BLaER1 treated with 17β-estradiol and CSF1 and Interleukin-3, amounts not matched to agents 10 nM and 100 nM (cell line): ENCODE measurements around the gene PRKCA.

ENCODE experiments used
- H3K27ac ChIP-seq, 11 experiments: shearing (Covaris generic); formaldehyde crosslinking; 2 replicates each; pipeline ENCODE4 v1.8.1; 2022
- H3K27me3 ChIP-seq, 11 experiments: shearing (Covaris generic); formaldehyde crosslinking; 2 replicates each; pipeline ENCODE4 v1.8.1; 2022
- H3K36me3 ChIP-seq, 11 experiments: shearing (Covaris generic); formaldehyde crosslinking; 2 replicates each; pipeline ENCODE4 v1.8.1; 2022
- H3K4me1 ChIP-seq, 10 experiments: shearing (Covaris generic); formaldehyde crosslinking; 2 replicates each; pipeline ENCODE4 v1.8.1; 2022
- H3K4me2 ChIP-seq, 11 experiments: shearing (Covaris generic); formaldehyde crosslinking; 2 replicates each; pipeline ENCODE4 v1.8.1; 2022
- H3K4me3 ChIP-seq, 10 experiments: shearing (Covaris generic); formaldehyde crosslinking; 2 replicates each; pipeline ENCODE4 v1.8.1; 2022
- H3K9ac ChIP-seq, 11 experiments: shearing (Covaris generic); formaldehyde crosslinking; 2 replicates each; pipeline ENCODE4 v1.8.1; 2022
- H3K9me3 ChIP-seq, 11 experiments: shearing (Covaris generic); formaldehyde crosslinking; replicated peaks in 1 of 11; 2 replicates each; pipeline ENCODE4 v1.8.1; 2022
- H4K20me1 ChIP-seq, 11 experiments: shearing (Covaris generic); formaldehyde crosslinking; 2 replicates each; pipeline ENCODE4 v1.8.1; 2022
- Cebpa-rat ChIP-seq, 11 experiments: shearing (Covaris generic); IDR thresholded peaks; 2 replicates each; pipeline ENCODE4 v1.8.1; 2022

Gene PRKCA

GRCh38 chr17:66632731-66633130 lies 330.3 kb downstream of the PRKCA start:
- Histone ChIP-seq H3K4me1 (peaks cover 0 to 32% (median 4%) of the 10 kb centered on the region in 10 experiments; a peak in 11 of 20 replicates), H3K4me2 (peak overlapping the region in 3 of 11 experiments; percentile 18 to 62 (median 54); a peak in 5 of 22 replicates), H3K4me3 (no peak overlapping the region), H3K36me3 (peaks cover 0 to 35% (median 0%) of the 10 kb centered on the region in 11 experiments; a peak in 6 of 22 replicates), H3K27me3 (no peaks in the 10 kb centered on the region), H3K27ac (no peak overlapping the region), H3K9ac (no peak overlapping the region), H3K9me3 (no peaks in the 10 kb centered on the region), H4K20me1 (peaks cover 0 to 95% (median 0%) of the 10 kb centered on the region in 11 experiments; a peak in 6 of 22 replicates)
- no peak for TF ChIP-seq Cebpa-rat (IDR thresholded peaks at IDR 0.05)

DNA sequence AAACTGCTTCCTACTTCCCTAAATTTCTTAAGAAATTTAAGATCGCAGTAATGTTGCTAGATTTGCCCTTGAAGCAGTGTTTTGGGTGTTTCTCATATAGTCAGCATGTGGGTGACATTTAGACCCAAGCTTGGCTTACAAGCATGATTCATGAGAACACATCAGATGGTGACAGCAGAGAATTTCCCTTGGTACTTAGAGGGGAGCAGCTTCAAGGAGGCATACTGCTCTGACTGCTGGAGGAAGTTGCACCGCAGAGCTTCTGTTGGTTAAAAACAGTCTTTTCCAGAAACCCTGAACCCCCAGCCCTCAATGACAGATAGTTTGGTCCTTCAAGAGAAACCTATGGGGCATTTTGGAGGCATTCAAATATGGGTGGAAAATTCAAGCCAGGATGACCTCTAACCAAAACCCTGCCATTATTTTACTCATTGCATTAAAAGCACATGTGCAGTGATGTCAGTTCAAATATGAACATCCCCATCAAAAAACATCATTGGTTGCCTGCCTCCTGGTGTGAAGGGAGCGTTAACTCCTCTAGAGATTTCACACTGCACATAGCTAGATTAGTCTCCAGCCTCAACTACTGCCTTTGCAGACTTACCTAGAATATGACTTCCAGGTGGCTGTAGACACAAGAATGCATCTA lies 331.0 kb downstream of the PRKCA start:
- no peaks in the 10 kb centered on the region for H3K27me3 ChIP-seq
- TF ChIP-seq Cebpa-rat (IDR thresholded peaks at IDR 0.05): no peak
- peaks cover 0 to 37% (median 0%) of the 10 kb centered on the region in 11 experiments; a peak in 6 of 22 replicates for H3K36me3 ChIP-seq
- peaks cover 0 to 96% (median 0%) of the 10 kb centered on the region in 11 experiments; a peak in 6 of 22 replicates for H4K20me1 ChIP-seq
- H3K4me3 ChIP-seq: no peak overlapping the region
- no peak overlapping the region for H3K9ac ChIP-seq
- peaks cover 0 to 32% (median 4%) of the 10 kb centered on the region in 10 experiments; a peak in 11 of 20 replicates for H3K4me1 ChIP-seq
- H3K9me3 ChIP-seq: no peaks in the 10 kb centered on the region
- peak overlapping the region in 3 of 11 experiments; percentile 18 to 62 (median 54); a peak in 4 of 22 replicates for H3K4me2 ChIP-seq
- no peak overlapping the region for H3K27ac ChIP-seq

GRCh38 chr17:66634193-66634592 lies 331.8 kb downstream of the PRKCA start:
- no peak overlapping the region for H3K9ac ChIP-seq
- H3K4me3 ChIP-seq: no peak overlapping the region
- peaks cover 0 to 44% (median 0%) of the 10 kb centered on the region in 11 experiments; a peak in 6 of 22 replicates for H3K36me3 ChIP-seq
- TF ChIP-seq Cebpa-rat (IDR thresholded peaks at IDR 0.05): no peak
- no peak overlapping the region for H3K4me2 ChIP-seq
- H3K27ac ChIP-seq: no peak overlapping the region
- H3K9me3 ChIP-seq: no peaks in the 10 kb centered on the region
- H4K20me1 ChIP-seq: peaks cover 0 to 98% (median 0%) of the 10 kb centered on the region in 11 experiments; a peak in 6 of 22 replicates
- peaks cover 0 to 32% (median 4%) of the 10 kb centered on the region in 10 experiments; a peak in 11 of 20 replicates for H3K4me1 ChIP-seq
- H3K27me3 ChIP-seq: no peaks in the 10 kb centered on the region

GRCh38 chr17:66635386-66636045 lies 333.1 kb downstream of the PRKCA start:
- no peak for TF ChIP-seq Cebpa-rat (IDR thresholded peaks at IDR 0.05)
- peaks cover 0 to 55% (median 0%) of the 10 kb centered on the region in 11 experiments; a peak in 6 of 22 replicates for H3K36me3 ChIP-seq
- H3K9me3 ChIP-seq: no peaks in the 10 kb centered on the region
- peaks cover 0 to 98% (median 0%) of the 10 kb centered on the region in 11 experiments; a peak in 6 of 22 replicates for H4K20me1 ChIP-seq
- H3K27me3 ChIP-seq: no peaks in the 10 kb centered on the region
- peak overlapping the region in 1 of 11 experiments; percentile 17; a peak in 1 of 22 replicates for H3K4me2 ChIP-seq
- H3K4me3 ChIP-seq: no peak overlapping the region
- peaks cover 0 to 32% (median 4%) of the 10 kb centered on the region in 10 experiments; a peak in 11 of 20 replicates for H3K4me1 ChIP-seq
- no peak overlapping the region for H3K9ac ChIP-seq
- no peak overlapping the region for H3K27ac ChIP-seq

- Histone ChIP-seq H3K27me3 (no peaks in the 10 kb centered on the region), H3K9me3 (no peaks in the 10 kb centered on the region), H3K27ac (no peak overlapping the region), H3K4me3 (no peak overlapping the region), H4K20me1 (peaks cover 0 to 98% (median 0%) of the 10 kb centered on the region in 11 experiments; a peak in 6 of 22 replicates), H3K9ac (no peak overlapping the region), H3K4me1 (peaks cover 0 to 32% (median 4%) of the 10 kb centered on the region in 10 experiments; a peak in 11 of 20 replicates), H3K4me2 (no peak overlapping the region), H3K36me3 (peaks cover 0 to 61% (median 0%) of the 10 kb centered on the region in 11 experiments; a peak in 6 of 22 replicates)
- TF ChIP-seq Cebpa-rat (IDR thresholded peaks at IDR 0.05): no peak
Measured at GRCh38 chr17:66636111-66636510, 333.7 kb downstream of the PRKCA start.

GRCh38 chr17:66637491-66637890 lies 335.1 kb downstream of the PRKCA start:
- Histone ChIP-seq H3K4me3 (no peak overlapping the region), H3K27ac (no peak overlapping the region), H3K4me1 (peaks cover 0 to 24% (median 4%) of the 10 kb centered on the region in 10 experiments; a peak in 11 of 20 replicates), H3K27me3 (no peaks in the 10 kb centered on the region), H3K4me2 (no peak overlapping the region), H3K9ac (no peak overlapping the region), H3K9me3 (no peaks in the 10 kb centered on the region), H4K20me1 (peaks cover 0 to 86% (median 0%) of the 10 kb centered on the region in 11 experiments; a peak in 6 of 22 replicates), H3K36me3 (peaks cover 0 to 74% (median 0%) of the 10 kb centered on the region in 11 experiments; a peak in 6 of 22 replicates)
- no peak for TF ChIP-seq Cebpa-rat (IDR thresholded peaks at IDR 0.05)

GRCh38 chr17:66638707-66639479 lies 336.5 kb downstream of the PRKCA start:
- no peak overlapping the region for H3K27ac ChIP-seq
- H3K4me1 ChIP-seq: peaks cover 0 to 10% (median 0%) of the 10 kb centered on the region in 10 experiments; a peak in 5 of 20 replicates
- H3K36me3 ChIP-seq: peaks cover 0 to 88% (median 0%) of the 10 kb centered on the region in 11 experiments; a peak in 6 of 22 replicates
- no peak overlapping the region for H3K4me2 ChIP-seq
- no peaks in the 10 kb centered on the region for H3K27me3 ChIP-seq
- TF ChIP-seq Cebpa-rat (IDR thresholded peaks at IDR 0.05): no peak
- no peak overlapping the region for H3K4me3 ChIP-seq
- H3K9ac ChIP-seq: no peak overlapping the region
- no peaks in the 10 kb centered on the region for H3K9me3 ChIP-seq
- H4K20me1 ChIP-seq: peaks cover 0 to 86% (median 0%) of the 10 kb centered on the region in 11 experiments; a peak in 5 of 22 replicates

DNA sequence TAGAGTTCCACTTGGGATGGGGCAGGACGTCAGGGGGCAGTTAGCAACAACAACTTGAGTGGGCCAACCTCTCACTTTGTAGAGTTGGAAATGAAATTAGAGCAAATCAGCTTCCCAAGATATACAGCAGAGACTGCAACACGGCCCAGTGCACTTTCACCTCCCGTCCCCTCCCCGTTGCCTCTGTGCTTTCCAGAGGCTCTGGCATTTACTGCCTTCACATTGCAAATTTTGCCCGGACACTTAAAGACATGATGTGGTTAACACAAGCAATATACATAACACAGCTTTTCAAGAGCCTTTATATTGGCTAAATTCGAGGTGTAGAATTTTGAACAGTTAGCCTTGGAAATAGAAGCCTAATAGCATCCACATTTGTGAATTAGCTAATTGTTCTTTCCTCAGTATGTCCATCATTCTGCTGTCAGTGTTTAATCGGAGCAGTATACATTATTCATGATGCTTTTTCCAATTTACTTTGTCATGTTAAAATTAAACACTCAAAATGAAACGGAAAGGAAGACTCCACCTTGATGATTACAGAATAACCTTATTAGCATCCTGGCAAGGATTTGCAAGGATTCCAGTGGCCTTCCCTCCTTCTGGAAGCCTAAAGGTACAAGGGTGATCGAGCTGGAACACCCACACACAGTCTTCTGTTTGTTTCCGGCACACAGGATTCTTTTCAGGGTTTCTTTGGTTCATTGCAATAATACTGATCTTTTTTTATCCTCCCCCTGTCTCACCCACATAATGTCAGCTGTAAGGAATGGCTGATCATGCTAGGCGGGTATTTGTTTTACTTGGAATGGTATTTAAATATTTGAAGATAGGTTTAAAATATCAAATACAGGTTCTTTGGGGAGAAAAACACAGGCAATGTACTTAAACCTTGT lies 341.6 kb downstream of the PRKCA start:
- Histone ChIP-seq H3K27ac (no peak overlapping the region), H3K4me3 (no peak overlapping the region), H3K36me3 (peaks cover 0 to 98% (median 6%) of the 10 kb centered on the region in 11 experiments; a peak in 9 of 22 replicates), H3K9ac (no peak overlapping the region), H3K27me3 (no peaks in the 10 kb centered on the region), H4K20me1 (peaks cover 0 to 64% (median 0%) of the 10 kb centered on the region in 11 experiments; a peak in 4 of 22 replicates), H3K4me1 (no peaks in the 10 kb centered on the region), H3K9me3 (no peaks in the 10 kb centered on the region), H3K4me2 (no peak overlapping the region)
- no peak for TF ChIP-seq Cebpa-rat (IDR thresholded peaks at IDR 0.05)
